Progenitor cell of endocrine pancreas (in vitro differentiated cells): ENCODE data around the gene SLC17A7. TPM values are rescaled to one million over a fixed set of nuclear protein-coding genes. Genes with fewer than 3 reads are reported as not detected.

Experiments
- DNase-seq: peaks from one replicate; pipeline ENCODE4 v3.0.0; 2021; ENCODE audit warnings: low spot score; ENCODE audit not compliant: unreplicated experiment
- H3K27ac Mint-ChIP-seq: 2 replicates; pipeline ENCODE4 v1.8.0; 2021; ENCODE audit warnings: mild to moderate bottlenecking, moderate library complexity, mixed read lengths
- H3K27me3 Mint-ChIP-seq: 2 replicates; pipeline ENCODE4 v1.8.0; 2021; ENCODE audit warnings: mixed read lengths
- H3K36me3 Mint-ChIP-seq: 2 replicates; pipeline ENCODE4 v1.8.0; 2022; ENCODE audit warnings: mixed read lengths; ENCODE audit not compliant: insufficient read depth
- H3K4me1 Mint-ChIP-seq: 2 replicates; pipeline ENCODE4 v1.8.0; 2021; ENCODE audit warnings: low read depth, mixed read lengths
- H3K4me3 Mint-ChIP-seq: 2 replicates; pipeline ENCODE4 v1.8.0; 2021; ENCODE audit warnings: low read depth, mild to moderate bottlenecking, moderate library complexity, mixed read lengths
- H3K9me3 Mint-ChIP-seq: 2 replicates; pipeline ENCODE4 v1.8.0; 2021; ENCODE audit warnings: low read depth, mixed read lengths
- total RNA-seq: library from RNA; stranded (reverse); gene quantifications from 2 replicates; pipeline ENCODE4 v1.2.1, GENCODE V29; 2021
- TF ChIP-seq, protein P1 (sequence below): fragments of 200-600 bp; sonication (generic); IDR thresholded peaks from one replicate; pipeline ENCODE4 v1.5.0; 2021; ENCODE audit warnings: antibody characterized with exemption, mild to moderate bottlenecking; ENCODE audit not compliant: unreplicated experiment

Gene SLC17A7
- total RNA-seq, 1 donor from 2014 or later: 0.29 TPM

DNA sequence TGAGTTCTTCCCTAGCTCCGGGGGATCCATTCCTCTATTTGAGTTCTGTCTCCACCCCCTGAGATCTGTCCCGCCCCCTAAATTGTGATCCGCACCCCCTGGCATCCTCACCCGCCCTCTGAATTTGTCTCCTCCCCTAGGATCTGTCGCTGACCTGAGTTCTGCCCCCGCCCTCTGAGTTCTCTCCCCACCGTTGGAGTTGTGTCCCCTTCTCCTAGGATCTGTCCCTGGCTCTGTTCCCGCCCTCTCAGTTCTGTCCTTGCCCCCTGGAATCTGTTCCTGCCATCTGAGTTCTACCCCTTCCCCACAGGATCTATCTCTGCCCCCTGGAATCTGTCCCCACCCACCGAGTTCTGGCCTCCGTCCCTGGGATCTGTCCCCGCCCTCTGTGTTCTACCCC, 1.0 kb upstream of the SLC17A7 start:
- H3K27me3 Mint-ChIP-seq: peaks cover 51% of the 10 kb centered on the region
- H3K4me1 Mint-ChIP-seq: peaks cover 4% of the 10 kb centered on the region
- no peaks in the 10 kb centered on the region for H3K9me3 Mint-ChIP-seq
- H3K36me3 Mint-ChIP-seq: peaks cover 2% of the 10 kb centered on the region
- peak overlapping the region; percentile 75 for H3K4me3 Mint-ChIP-seq
- TF ChIP-seq, protein P1, sequence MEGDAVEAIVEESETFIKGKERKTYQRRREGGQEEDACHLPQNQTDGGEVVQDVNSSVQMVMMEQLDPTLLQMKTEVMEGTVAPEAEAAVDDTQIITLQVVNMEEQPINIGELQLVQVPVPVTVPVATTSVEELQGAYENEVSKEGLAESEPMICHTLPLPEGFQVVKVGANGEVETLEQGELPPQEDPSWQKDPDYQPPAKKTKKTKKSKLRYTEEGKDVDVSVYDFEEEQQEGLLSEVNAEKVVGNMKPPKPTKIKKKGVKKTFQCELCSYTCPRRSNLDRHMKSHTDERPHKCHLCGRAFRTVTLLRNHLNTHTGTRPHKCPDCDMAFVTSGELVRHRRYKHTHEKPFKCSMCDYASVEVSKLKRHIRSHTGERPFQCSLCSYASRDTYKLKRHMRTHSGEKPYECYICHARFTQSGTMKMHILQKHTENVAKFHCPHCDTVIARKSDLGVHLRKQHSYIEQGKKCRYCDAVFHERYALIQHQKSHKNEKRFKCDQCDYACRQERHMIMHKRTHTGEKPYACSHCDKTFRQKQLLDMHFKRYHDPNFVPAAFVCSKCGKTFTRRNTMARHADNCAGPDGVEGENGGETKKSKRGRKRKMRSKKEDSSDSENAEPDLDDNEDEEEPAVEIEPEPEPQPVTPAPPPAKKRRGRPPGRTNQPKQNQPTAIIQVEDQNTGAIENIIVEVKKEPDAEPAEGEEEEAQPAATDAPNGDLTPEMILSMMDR: no peak
- DNase-seq: no peak
- no peak overlapping the region for H3K27ac Mint-ChIP-seq

DNA sequence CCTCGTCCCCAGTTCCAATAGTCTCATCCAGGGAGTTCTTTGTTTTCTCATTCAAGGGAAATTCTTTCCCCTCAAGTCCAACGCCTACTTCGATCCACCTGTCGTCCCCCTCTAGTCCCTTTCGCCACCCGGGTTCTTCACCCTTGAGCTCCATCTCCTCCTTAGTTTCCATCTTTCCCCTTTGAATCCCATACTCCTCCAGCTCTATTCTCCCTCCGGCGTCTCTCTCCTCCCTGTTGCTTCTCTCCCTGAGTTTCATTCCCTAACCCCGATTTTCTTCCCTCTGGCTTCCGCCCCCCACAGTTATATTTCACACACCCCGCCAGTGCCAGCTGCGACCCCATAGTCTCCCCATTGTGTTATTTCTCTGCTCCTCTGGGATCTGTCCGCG, 628 bp upstream of the SLC17A7 start:
- H3K27ac Mint-ChIP-seq: no peak overlapping the region
- TF ChIP-seq, protein P1: no peak

DNA sequence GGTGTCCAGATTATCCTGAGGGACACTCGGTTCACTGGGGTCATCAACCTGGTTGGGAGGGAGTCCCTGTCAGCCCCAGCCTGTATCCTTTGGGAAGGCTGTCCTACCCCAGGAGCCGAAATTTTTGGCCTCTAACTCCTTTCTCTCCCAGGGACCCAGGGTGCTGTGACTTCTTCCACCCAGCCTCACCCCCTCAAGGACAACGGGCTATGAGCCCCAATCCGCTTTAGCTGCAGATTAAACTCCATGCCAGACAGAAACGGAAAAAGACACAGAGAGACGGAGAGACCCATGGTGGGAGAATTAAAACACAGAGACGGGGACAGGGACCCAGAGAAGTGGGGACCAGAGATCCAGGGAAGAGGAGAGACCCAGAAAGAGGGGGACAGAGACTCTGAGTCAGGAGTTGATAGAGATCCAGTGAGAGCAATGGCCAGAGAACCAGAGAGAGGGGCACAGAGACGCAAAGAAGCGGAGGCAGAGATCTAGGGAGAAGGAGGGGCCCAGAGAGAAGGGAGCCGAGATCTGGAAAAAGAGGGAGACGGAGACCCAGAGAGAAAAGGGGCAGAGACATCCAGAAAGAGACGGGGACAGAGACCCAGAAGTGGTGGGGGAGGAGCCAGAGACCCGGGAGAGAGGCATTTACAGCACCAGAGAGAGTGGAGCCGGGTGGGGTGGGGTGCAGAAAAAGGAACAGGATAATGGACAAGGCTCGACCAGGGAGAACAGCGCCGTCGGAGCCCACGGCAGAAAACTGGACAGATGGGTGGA, 703 bp downstream of the SLC17A7 start:
- H3K27ac Mint-ChIP-seq: no peak overlapping the region
- peaks cover 68% of the 10 kb centered on the region for H3K27me3 Mint-ChIP-seq
- no peaks in the 10 kb centered on the region for H3K9me3 Mint-ChIP-seq
- peak overlapping the region; percentile 2 for H3K4me3 Mint-ChIP-seq
- peaks cover 4% of the 10 kb centered on the region for H3K4me1 Mint-ChIP-seq
- TF ChIP-seq, protein P1: no peak
- H3K36me3 Mint-ChIP-seq: no peaks in the 10 kb centered on the region
- no peak for DNase-seq

More for the DNA sequence above, 628 bp upstream of the SLC17A7 start:
- peak overlapping the region; percentile 75 for H3K4me3 Mint-ChIP-seq
- H3K9me3 Mint-ChIP-seq: no peaks in the 10 kb centered on the region
- H3K4me1 Mint-ChIP-seq: peaks cover 4% of the 10 kb centered on the region
- peaks cover 2% of the 10 kb centered on the region for H3K36me3 Mint-ChIP-seq
- peaks cover 55% of the 10 kb centered on the region for H3K27me3 Mint-ChIP-seq
- DNase-seq: no peak

DNA sequence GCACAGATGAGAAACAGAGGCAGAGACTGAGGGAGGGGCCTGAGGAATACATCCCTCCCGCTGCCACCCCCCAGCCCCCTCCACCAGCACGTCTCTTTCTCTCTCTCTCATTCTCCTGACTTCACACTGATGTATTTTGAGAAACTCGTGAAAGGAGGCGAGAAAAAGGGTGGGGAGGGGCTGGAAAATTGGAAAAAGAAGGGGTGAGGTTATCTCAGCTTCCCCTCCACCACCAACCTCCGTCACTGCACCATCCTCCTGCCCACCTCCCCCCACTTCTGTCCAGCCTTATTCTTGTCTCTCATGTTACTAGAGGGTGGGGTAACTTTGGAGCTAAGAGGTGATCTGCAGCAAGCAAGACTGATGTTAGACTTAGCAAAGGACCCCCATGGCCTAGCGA, 1.5 kb downstream of the SLC17A7 start:
- Mint-ChIP-seq H3K4me3 (no peak overlapping the region), H3K36me3 (no peaks in the 10 kb centered on the region), H3K27ac (no peak overlapping the region), H3K4me1 (peaks cover 4% of the 10 kb centered on the region), H3K27me3 (peaks cover 76% of the 10 kb centered on the region), H3K9me3 (no peaks in the 10 kb centered on the region)
- TF ChIP-seq, protein P1: no peak
- DNase-seq: no peak

DNA sequence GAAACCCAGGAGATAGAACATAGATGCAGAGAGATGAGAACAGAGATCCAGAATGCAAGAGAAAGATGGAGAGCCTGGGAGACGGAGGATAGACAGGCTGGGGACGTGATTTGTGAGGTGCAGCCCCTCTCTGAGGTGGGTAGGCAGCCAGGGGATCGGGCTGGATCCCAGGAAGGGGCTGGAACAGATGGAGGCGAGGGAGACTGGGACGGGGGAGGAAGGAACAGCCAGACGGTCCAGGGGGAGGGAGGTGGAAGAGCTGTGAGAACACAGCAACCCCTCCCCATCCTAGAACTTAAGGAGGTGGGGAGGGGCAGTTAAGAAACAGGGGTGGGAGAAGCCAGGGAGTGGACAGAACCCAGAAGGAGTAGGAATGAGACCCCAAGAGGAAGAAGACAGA, 3.1 kb downstream of the SLC17A7 start:
- no peaks in the 10 kb centered on the region for H3K9me3 Mint-ChIP-seq
- TF ChIP-seq, protein P1: no peak
- H3K27me3 Mint-ChIP-seq: peaks cover 85% of the 10 kb centered on the region
- H3K4me3 Mint-ChIP-seq: no peak overlapping the region
- DNase-seq: no peak
- peaks cover 4% of the 10 kb centered on the region for H3K4me1 Mint-ChIP-seq
- no peak overlapping the region for H3K27ac Mint-ChIP-seq
- H3K36me3 Mint-ChIP-seq: no peaks in the 10 kb centered on the region
